Measurements from ENCODE around the gene SH2D1B.

SH2D1B gene

GRCh38 chr1:162380061-162380846 lies 31.7 kb downstream of the SH2D1B start:
- no peak for DNase-seq

- DNase-seq = no peak
Observed at GRCh38 chr1:162376691-162377090, 35.2 kb downstream of the SH2D1B start, which contains the start of gene SPATA46. SPATA46 (minus strand) TSS chr1:162376854; CDS start chr1:162376790, 64 bp downstream.

- no peak for DNase-seq
Observed at GRCh38 chr1:162375463-162375862, 36.5 kb downstream of the SH2D1B start.

GRCh38 chr1:162374406-162374805 lies 37.5 kb downstream of the SH2D1B start:
- no peak for DNase-seq

- no peak for DNase-seq
Observed at GRCh38 chr1:162373541-162374260, 38.2 kb downstream of the SH2D1B start.

GRCh38 chr1:162373072-162373427 lies 38.9 kb downstream of the SH2D1B start:
- DNase-seq = no peak

- no peak for DNase-seq
Observed at GRCh38 chr1:162372159-162373071, 39.5 kb downstream of the SH2D1B start.

- DNase-seq = no peak
Observed at GRCh38 chr1:162371611-162372010, 40.3 kb downstream of the SH2D1B start.

- DNase-seq = no peak
Observed at GRCh38 chr1:162370721-162371120, 41.2 kb downstream of the SH2D1B start.

- no peak for DNase-seq
Observed at GRCh38 chr1:162370161-162370560, 41.8 kb downstream of the SH2D1B start.

GRCh38 chr1:162369571-162369970 lies 42.4 kb downstream of the SH2D1B start:
- DNase-seq = no peak

GRCh38 chr1:162368451-162368850 lies 43.5 kb downstream of the SH2D1B start:
- DNase-seq = no peak

GRCh38 chr1:162367772-162368171 lies 44.2 kb downstream of the SH2D1B start:
- DNase-seq = no peak

- DNase-seq = no peak
Observed at GRCh38 chr1:162367073-162367472, 44.9 kb downstream of the SH2D1B start.

GRCh38 chr1:162366671-162367070 lies 45.3 kb downstream of the SH2D1B start:
- no peak for DNase-seq

GRCh38 chr1:162366149-162366548 lies 45.8 kb downstream of the SH2D1B start:
- no peak for DNase-seq

GRCh38 chr1:162365284-162366020 lies 46.5 kb downstream of the SH2D1B start:
- no peak for DNase-seq

- DNase-seq = no peak
Observed at GRCh38 chr1:162364498-162364897, 47.4 kb downstream of the SH2D1B start.

- no peak for DNase-seq
Observed at GRCh38 chr1:162363823-162364222, 48.1 kb downstream of the SH2D1B start.

- no peak for DNase-seq
Observed at GRCh38 chr1:162361349-162361748, 50.6 kb downstream of the SH2D1B start.

GRCh38 chr1:162360874-162361260 lies 51.1 kb downstream of the SH2D1B start:
- no peak for DNase-seq

GRCh38 chr1:162360237-162360873 lies 51.6 kb downstream of the SH2D1B start:
- no peak for DNase-seq
